ENCODE data around the gene C1orf210.

The C1orf210 gene

GRCh38 chr1:43272576-43273571, 12.5 kb downstream of the C1orf210 start:
- DNase-seq: no peak

GRCh38 chr1:43272161-43272560, 13.2 kb downstream of the C1orf210 start:
- DNase-seq: no peak

GRCh38 chr1:43271186-43272118, 13.9 kb downstream of the C1orf210 start:
- DNase-seq: no peak

- no peak for DNase-seq
These were observed 14.8 kb downstream of the C1orf210 start for GRCh38 chr1:43270421-43271095.

GRCh38 chr1:43269627-43270375, 15.6 kb downstream of the C1orf210 start, which contains the start of gene TMEM125:
TSS of gene TMEM125 (plus strand) at chr1:43269983. CDS start at chr1:43272723, 2,740 bp downstream.
- DNase-seq: no peak

- no peak for DNase-seq
These were observed 17.5 kb downstream of the C1orf210 start for GRCh38 chr1:43267818-43268425.

GRCh38 chr1:43267291-43267805, 18.0 kb downstream of the C1orf210 start:
- DNase-seq: no peak

- DNase-seq: no peak
These were observed 18.5 kb downstream of the C1orf210 start for GRCh38 chr1:43266881-43267280.

GRCh38 chr1:43265431-43265830, 19.9 kb downstream of the C1orf210 start:
- DNase-seq: no peak

- no peak for DNase-seq
These were observed 27.0 kb downstream of the C1orf210 start for GRCh38 chr1:43258370-43258769.

GRCh38 chr1:43256675-43257570, 28.5 kb downstream of the C1orf210 start:
- no peak for DNase-seq

GRCh38 chr1:43255438-43256210, 29.8 kb downstream of the C1orf210 start:
- DNase-seq: no peak

GRCh38 chr1:43253876-43254275, 31.5 kb downstream of the C1orf210 start:
- no peak for DNase-seq

GRCh38 chr1:43253173-43253572, 32.2 kb downstream of the C1orf210 start:
- no peak for DNase-seq

GRCh38 chr1:43252225-43252624, 33.2 kb downstream of the C1orf210 start:
- no peak for DNase-seq

GRCh38 chr1:43251024-43251423, 34.4 kb downstream of the C1orf210 start:
- DNase-seq: no peak

- DNase-seq: no peak
These were observed 35.0 kb downstream of the C1orf210 start for GRCh38 chr1:43250351-43250761.

- DNase-seq: no peak
These were observed 38.0 kb downstream of the C1orf210 start for GRCh38 chr1:43247256-43247921.

Data from CD4-positive, alpha-beta T cell treated with Interleukin-4 for 4 hours (primary cell).